ENCODE data around the gene ARL6. TPM values are rescaled to one million over a fixed set of nuclear protein-coding genes. Genes with fewer than 3 reads are reported as not detected.

The ARL6 gene
- total and polyA plus RNA-seq, 7 donors = 1.1 to 6.2 (median 1.8) TPM

GRCh38 chr3:97736928-97737327, 27.6 kb upstream of the ARL6 start:
- TF ChIP-seq CTCF (IDR thresholded peaks at IDR 0.05) = no peak
- DNase-seq (no peak), ATAC-seq (no peak)
- H3K9me3 ChIP-seq = no peaks in the 10 kb centered on the region
- intact Hi-C loops (cut with DNase I) = no loop called here
- H3K27me3 ChIP-seq (ENCODE audit: insufficient read depth in 3 of 3, low read length in 2 of 3) = no peaks in the 10 kb centered on the region
- no peak overlapping the region for H3K27ac ChIP-seq
- no peaks in the 10 kb centered on the region for H3K4me1 ChIP-seq
- H3K4me3 ChIP-seq = no peak overlapping the region
- 8 to 10% (median 10%) methylated on average over 3 of the region's 3 CpGs for WGBS, 3 donors
- no peaks in the 10 kb centered on the region for H3K36me3 ChIP-seq (ENCODE audit: insufficient read depth in 1 of 2, low read depth in 1 of 2)

GRCh38 chr3:97738761-97739160, 25.8 kb upstream of the ARL6 start:
- no peak overlapping the region for H3K4me3 ChIP-seq
- intact Hi-C loops (cut with DNase I) = no loop called here
- ATAC-seq (no peak), DNase-seq (no peak)
- H3K36me3 ChIP-seq (ENCODE audit: insufficient read depth in 1 of 2, low read depth in 1 of 2) = no peaks in the 10 kb centered on the region
- no peak for TF ChIP-seq CTCF (IDR thresholded peaks at IDR 0.05)
- H3K4me1 ChIP-seq = no peaks in the 10 kb centered on the region
- 32 to 48% (median 41%) methylated on average over 1 of the region's 1 CpG for WGBS, 3 donors
- no peak overlapping the region for H3K27ac ChIP-seq
- no peaks in the 10 kb centered on the region for H3K9me3 ChIP-seq
- no peaks in the 10 kb centered on the region for H3K27me3 ChIP-seq (ENCODE audit: insufficient read depth in 3 of 3, low read length in 2 of 3)

- ATAC-seq (no peak), DNase-seq (no peak)
- H3K36me3 ChIP-seq (ENCODE audit: insufficient read depth in 1 of 2, low read depth in 1 of 2) = no peaks in the 10 kb centered on the region
- no peaks in the 10 kb centered on the region for H3K9me3 ChIP-seq
- intact Hi-C loops (cut with DNase I) = no loop called here
- no peaks in the 10 kb centered on the region for H3K4me1 ChIP-seq
- H3K27me3 ChIP-seq (ENCODE audit: insufficient read depth in 3 of 3, low read length in 2 of 3) = no peaks in the 10 kb centered on the region
- H3K4me3 ChIP-seq = no peak overlapping the region
- H3K27ac ChIP-seq = no peak overlapping the region
- no peak for TF ChIP-seq CTCF (IDR thresholded peaks at IDR 0.05)
- 70 to 78% (median 74%) methylated on average over 3 of the region's 3 CpGs for WGBS, 3 donors
These were observed 22.5 kb upstream of the ARL6 start for GRCh38 chr3:97742036-97742435.

- Histone ChIP-seq H3K27ac (no peak overlapping the region), H3K9me3 (no peaks in the 10 kb centered on the region), H3K27me3 (ENCODE audit: insufficient read depth in 3 of 3, low read length in 2 of 3) (no peaks in the 10 kb centered on the region), H3K4me3 (no peak overlapping the region), H3K36me3 (ENCODE audit: insufficient read depth in 1 of 2, low read depth in 1 of 2) (no peaks in the 10 kb centered on the region), H3K4me1 (no peaks in the 10 kb centered on the region)
- DNase-seq (no peak), ATAC-seq (no peak)
- intact Hi-C loops (cut with DNase I) = no loop called here
- 25 to 31% (median 29%) methylated on average over 3 of the region's 3 CpGs for WGBS, 3 donors
- TF ChIP-seq CTCF (IDR thresholded peaks at IDR 0.05) = no peak
These were observed 20.3 kb upstream of the ARL6 start for GRCh38 chr3:97744289-97744688.

Data from psoas muscle (tissue), 8 donors.